Measurements from ENCODE around the gene FTO. TPM values are rescaled to one million over a fixed set of nuclear protein-coding genes. Genes with fewer than 3 reads are reported as not detected.

FTO gene
- total RNA-seq, 1 donor from 2014 or later: 97.8 TPM

- no peak for FAIRE-seq
- DNase-seq (ENCODE audit: low spot score in 2 of 2): no peak
Measured at GRCh38 chr16:53707671-53708070, 3.7 kb downstream of the FTO start.

- DNase-seq (ENCODE audit: low spot score in 2 of 2) (no peak), FAIRE-seq (no peak)
Measured at GRCh38 chr16:53708490-53708889, 4.5 kb downstream of the FTO start.

GRCh38 chr16:53711390-53711789 is 7.4 kb downstream of the FTO start:
- FAIRE-seq (no peak), DNase-seq (ENCODE audit: low spot score in 2 of 2) (no peak)

- FAIRE-seq: no peak
Measured at GRCh38 chr16:53712065-53712464, 8.1 kb downstream of the FTO start.

GRCh38 chr16:53713403-53714204 is 9.6 kb downstream of the FTO start:
- FAIRE-seq (no peak), DNase-seq (ENCODE audit: low spot score in 2 of 2) (no peak)

More at GRCh38 chr16:53712065-53712464, 8.1 kb downstream of the FTO start:
- no peak for DNase-seq (ENCODE audit: low spot score in 2 of 2)

- DNase-seq (ENCODE audit: low spot score in 2 of 2) (no peak), FAIRE-seq (no peak)
Measured at GRCh38 chr16:53714205-53715022, 10.5 kb downstream of the FTO start.

GRCh38 chr16:53715023-53715384 is 11.0 kb downstream of the FTO start:
- FAIRE-seq (no peak), DNase-seq (ENCODE audit: low spot score in 2 of 2) (no peak)

GRCh38 chr16:53717577-53717976 is 13.6 kb downstream of the FTO start:
- no peak for DNase-seq (ENCODE audit: low spot score in 2 of 2)
- FAIRE-seq: no peak

GRCh38 chr16:53721017-53721416 is 17.1 kb downstream of the FTO start:
- FAIRE-seq: no peak
- DNase-seq (ENCODE audit: low spot score in 2 of 2): no peak

- no peak for DNase-seq (ENCODE audit: low spot score in 2 of 2)
- FAIRE-seq: no peak
Measured at GRCh38 chr16:53726625-53727024, 22.7 kb downstream of the FTO start.

- no peak for DNase-seq (ENCODE audit: low spot score in 2 of 2)
- no peak for FAIRE-seq
Measured at GRCh38 chr16:53730693-53731092, 26.7 kb downstream of the FTO start.

GRCh38 chr16:53732296-53732929 is 28.5 kb downstream of the FTO start:
- FAIRE-seq: no peak

GRCh38 chr16:53734908-53735307 is 31.0 kb downstream of the FTO start:
- FAIRE-seq (no peak), DNase-seq (ENCODE audit: low spot score in 2 of 2) (no peak)

More at GRCh38 chr16:53732296-53732929, 28.5 kb downstream of the FTO start:
- DNase-seq (ENCODE audit: low spot score in 2 of 2): no peak

GRCh38 chr16:53736297-53736696 is 32.3 kb downstream of the FTO start:
- FAIRE-seq (no peak), DNase-seq (ENCODE audit: low spot score in 2 of 2) (no peak)

- FAIRE-seq (no peak), DNase-seq (ENCODE audit: low spot score in 2 of 2) (no peak)
Measured at GRCh38 chr16:53737552-53737951, 33.6 kb downstream of the FTO start.

GRCh38 chr16:53740476-53740875 is 36.5 kb downstream of the FTO start:
- DNase-seq (ENCODE audit: low spot score in 2 of 2) (no peak), FAIRE-seq (no peak)

- DNase-seq (ENCODE audit: low spot score in 2 of 2) (no peak), FAIRE-seq (no peak)
Measured at GRCh38 chr16:53740933-53741531, 37.1 kb downstream of the FTO start.

- no peak for DNase-seq (ENCODE audit: low spot score in 2 of 2)
- FAIRE-seq: no peak
Measured at GRCh38 chr16:53741546-53741945, 37.6 kb downstream of the FTO start.

GRCh38 chr16:53743149-53743566 is 39.2 kb downstream of the FTO start:
- FAIRE-seq (no peak), DNase-seq (ENCODE audit: low spot score in 2 of 2) (no peak)

- DNase-seq (ENCODE audit: low spot score in 2 of 2): no peak
- FAIRE-seq: no peak
Measured at GRCh38 chr16:53744449-53744848, 40.5 kb downstream of the FTO start.

GRCh38 chr16:53745086-53745485 is 41.1 kb downstream of the FTO start:
- DNase-seq (ENCODE audit: low spot score in 2 of 2): no peak
- FAIRE-seq: no peak
